Thoracic aorta (tissue), 2 donors: ENCODE data around the gene ZC3H18. TPM values are rescaled to one million over a fixed set of nuclear protein-coding genes. Genes with fewer than 3 reads are reported as not detected.

ENCODE experiments used
- ATAC-seq: fragments of 150-250 bp; one replicate; pipeline ENCODE4 v1.8.0; 2017; ENCODE audit warnings: low read depth; ENCODE audit not compliant: insufficient number of reproducible peaks, low FRiP score
- DNase-seq: peaks from one replicate; pipeline ENCODE4 v3.0.0-alpha.2; 2020; ENCODE audit warnings: low spot score
- H3K27ac ChIP-seq, 2 donors: fragments of 200-600 bp; sonication (generic); 1 replicate in 1 of 2; 2 replicates in 1 of 2; pipeline ENCODE4 v1.5.1; 2016; ENCODE audit warnings: mild to moderate bottlenecking in 2 of 2, moderate library complexity in 2 of 2
- H3K27me3 ChIP-seq: fragments of 200-600 bp; sonication (generic); replicated peaks from 2 replicates; pipeline ENCODE4 v1.6.0; 2016; ENCODE audit warnings: mild to moderate bottlenecking; ENCODE audit not compliant: insufficient read depth
- H3K36me3 ChIP-seq: fragments of 200-600 bp; sonication (generic); one replicate; pipeline ENCODE4 v1.5.1; 2016
- H3K4me1 ChIP-seq, 2 donors: fragments of 200-600 bp; sonication (generic); 1 replicate in 1 of 2; 2 replicates in 1 of 2; pipeline versions ENCODE4 v1.5.1 to v1.6.0; 2016; ENCODE audit warnings: low read depth in 2 of 2, mild to moderate bottlenecking in 1 of 2; ENCODE audit not compliant: control insufficient read depth in 1 of 2
- H3K4me3 ChIP-seq: fragments of 200-600 bp; sonication (generic); 2 replicates; pipeline ENCODE4 v1.5.1; 2016; ENCODE audit warnings: mild to moderate bottlenecking
- H3K9me3 ChIP-seq: fragments of 200-600 bp; sonication (generic); 2 replicates; pipeline ENCODE4 v1.5.1; 2016
- CTCF ChIP-seq: fragments of 200-600 bp; sonication (generic); IDR thresholded peaks from one replicate; pipeline ENCODE4 v1.5.1; 2019; ENCODE audit warnings: antibody characterized with exemption
- total RNA-seq, 2 donors: library from RNA; depleted of rRNA; stranded (reverse); fragments of >200 nt; gene quantifications; one replicate each; pipeline versions ENCODE4 v1.1.0 to v1.2.3, GENCODE V29; 2016

ZC3H18 gene
- total RNA-seq, 2 donors from 2014 or later, result 21.8 to 30.3 TPM

GRCh38 chr16:88642881-88643643 is 72.9 kb downstream of the ZC3H18 start:
- Histone ChIP-seq H3K4me3 (no peak overlapping the region), H3K36me3 (no peaks in the 10 kb centered on the region), H3K27ac (no peak overlapping the region), H3K4me1 (no peaks in the 10 kb centered on the region), H3K9me3 (no peaks in the 10 kb centered on the region), H3K27me3 (peaks cover 7% of the 10 kb centered on the region)
- DNase-seq, result no peak
- ATAC-seq, result no peak
- TF ChIP-seq CTCF, result no peak

- Histone ChIP-seq H3K27me3 (peaks cover 3% of the 10 kb centered on the region), H3K4me1 (no peaks in the 10 kb centered on the region), H3K4me3 (no peak overlapping the region), H3K27ac (no peak overlapping the region), H3K36me3 (no peaks in the 10 kb centered on the region), H3K9me3 (no peaks in the 10 kb centered on the region)
- DNase-seq (no peak), ATAC-seq (no peak)
- TF ChIP-seq CTCF, result no peak
Observed at GRCh38 chr16:88643644-88643932, 73.4 kb downstream of the ZC3H18 start.

GRCh38 chr16:88645455-88645854 is 75.3 kb downstream of the ZC3H18 start:
- no peaks in the 10 kb centered on the region for H3K9me3 ChIP-seq
- ATAC-seq (no peak), DNase-seq (no peak)
- no peak overlapping the region for H3K27ac ChIP-seq
- no peaks in the 10 kb centered on the region for H3K36me3 ChIP-seq
- no peaks in the 10 kb centered on the region for H3K27me3 ChIP-seq
- no peak for TF ChIP-seq CTCF
- H3K4me1 ChIP-seq, result peaks cover 0 to 9% of the 10 kb centered on the region in 2 donors
- no peak overlapping the region for H3K4me3 ChIP-seq

GRCh38 chr16:88645941-88646340 is 75.7 kb downstream of the ZC3H18 start:
- Histone ChIP-seq H3K36me3 (no peaks in the 10 kb centered on the region), H3K27me3 (no peaks in the 10 kb centered on the region), H3K27ac (no peak overlapping the region), H3K4me1 (peaks cover 0 to 9% of the 10 kb centered on the region in 2 donors), H3K9me3 (no peaks in the 10 kb centered on the region), H3K4me3 (no peak overlapping the region)
- no peak for ATAC-seq
- DNase-seq, result no peak
- no peak for TF ChIP-seq CTCF

- Histone ChIP-seq H3K27me3 (no peaks in the 10 kb centered on the region), H3K27ac (no peak overlapping the region), H3K9me3 (no peaks in the 10 kb centered on the region), H3K36me3 (no peaks in the 10 kb centered on the region), H3K4me1 (peaks cover 5 to 15% of the 10 kb centered on the region in 2 donors), H3K4me3 (no peak overlapping the region)
- no peak for TF ChIP-seq CTCF
- DNase-seq (no peak), ATAC-seq (no peak)
Observed at GRCh38 chr16:88646345-88647034, 76.3 kb downstream of the ZC3H18 start.
